Stimulated activated CD4-positive, alpha-beta T cell treated with anti-CD3 and anti-CD28 coated beads, Interleukin-4, amount 100 ng/mL, for 1 hour (primary cell): ENCODE data around the gene NEDD9.
A peak's percentile ranks its signal among the peaks of the same experiment; 100 is the strongest.

ENCODE experiments used
- DNase-seq: peaks from one replicate; pipeline ENCODE4 v3.0.0-alpha.2; 2020

The NEDD9 gene, protein sequence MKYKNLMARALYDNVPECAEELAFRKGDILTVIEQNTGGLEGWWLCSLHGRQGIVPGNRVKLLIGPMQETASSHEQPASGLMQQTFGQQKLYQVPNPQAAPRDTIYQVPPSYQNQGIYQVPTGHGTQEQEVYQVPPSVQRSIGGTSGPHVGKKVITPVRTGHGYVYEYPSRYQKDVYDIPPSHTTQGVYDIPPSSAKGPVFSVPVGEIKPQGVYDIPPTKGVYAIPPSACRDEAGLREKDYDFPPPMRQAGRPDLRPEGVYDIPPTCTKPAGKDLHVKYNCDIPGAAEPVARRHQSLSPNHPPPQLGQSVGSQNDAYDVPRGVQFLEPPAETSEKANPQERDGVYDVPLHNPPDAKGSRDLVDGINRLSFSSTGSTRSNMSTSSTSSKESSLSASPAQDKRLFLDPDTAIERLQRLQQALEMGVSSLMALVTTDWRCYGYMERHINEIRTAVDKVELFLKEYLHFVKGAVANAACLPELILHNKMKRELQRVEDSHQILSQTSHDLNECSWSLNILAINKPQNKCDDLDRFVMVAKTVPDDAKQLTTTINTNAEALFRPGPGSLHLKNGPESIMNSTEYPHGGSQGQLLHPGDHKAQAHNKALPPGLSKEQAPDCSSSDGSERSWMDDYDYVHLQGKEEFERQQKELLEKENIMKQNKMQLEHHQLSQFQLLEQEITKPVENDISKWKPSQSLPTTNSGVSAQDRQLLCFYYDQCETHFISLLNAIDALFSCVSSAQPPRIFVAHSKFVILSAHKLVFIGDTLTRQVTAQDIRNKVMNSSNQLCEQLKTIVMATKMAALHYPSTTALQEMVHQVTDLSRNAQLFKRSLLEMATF

DNA sequence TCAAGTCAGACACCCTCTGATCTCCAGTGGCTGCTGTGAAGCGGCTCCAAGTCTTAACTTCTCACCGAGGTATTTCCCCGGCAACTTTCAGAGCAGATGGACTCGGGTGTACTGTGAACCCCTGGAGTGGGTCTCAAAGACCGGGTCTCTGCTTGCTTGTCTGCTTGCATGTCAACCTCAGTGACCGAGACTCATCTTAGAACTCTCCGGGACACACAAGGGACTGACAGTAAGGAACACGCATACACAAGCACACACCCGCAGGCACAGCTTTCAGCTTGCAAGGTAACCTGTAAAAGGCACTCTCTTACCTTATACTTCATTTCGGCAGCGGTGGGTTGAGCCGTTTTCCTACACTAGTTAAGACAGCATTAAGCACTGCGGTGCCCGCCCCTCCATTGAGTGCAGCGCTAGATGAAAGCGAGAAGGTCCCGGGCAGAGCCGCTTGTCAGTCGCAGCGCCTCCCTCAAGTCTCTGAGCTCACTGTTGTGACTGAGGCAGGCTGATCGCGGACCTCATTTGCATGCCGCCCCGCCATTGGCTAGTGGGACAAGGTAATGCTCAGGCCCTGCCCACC is at the start of gene NEDD9:
Gene NEDD9 (minus strand): TSS at position 476 of the 577 bp plus-strand sequence. CDS start 153 bp downstream, at position 323.
- peak; percentile 92 for DNase-seq

DNA sequence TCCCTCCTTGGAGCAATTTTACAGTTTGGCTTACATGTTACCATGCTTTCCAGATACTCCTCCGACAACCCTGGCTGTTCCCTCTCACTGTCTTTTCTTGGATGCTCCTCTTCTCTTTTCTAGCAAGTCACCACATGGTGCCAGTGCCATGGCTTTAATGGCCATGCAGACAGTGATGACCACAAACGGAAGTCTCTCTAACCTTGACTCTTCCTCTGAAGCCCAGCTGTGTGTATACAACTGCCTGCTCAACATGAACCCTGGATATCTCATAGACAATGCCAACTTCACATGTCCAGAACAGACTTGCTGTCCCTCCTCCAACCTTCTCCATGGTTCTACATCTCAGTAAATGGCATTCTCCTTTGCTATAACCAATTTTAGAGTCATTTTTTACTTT is 49.8 kb upstream of the NEDD9 start:
- DNase-seq = no peak

DNA sequence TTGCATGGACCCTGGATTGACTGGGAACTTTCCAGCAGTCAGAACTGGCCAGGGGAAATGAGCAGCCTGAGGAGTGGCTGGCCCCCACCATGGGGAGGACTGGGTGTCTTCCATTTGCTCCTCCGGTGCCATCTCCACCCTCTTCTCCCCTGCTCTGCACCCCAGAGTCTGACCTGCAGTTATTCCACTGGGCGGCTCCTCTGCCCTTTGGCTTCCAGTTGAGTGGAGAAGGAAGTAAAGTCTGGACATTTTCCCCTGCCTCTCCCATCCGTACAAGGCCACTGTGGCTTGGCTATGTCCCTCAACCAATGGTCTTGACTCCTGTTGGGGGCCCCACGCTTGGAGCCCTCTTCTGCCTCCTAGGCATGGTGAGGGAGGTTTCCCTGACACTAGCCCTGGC is 47.9 kb upstream of the NEDD9 start:
- DNase-seq = no peak

DNA sequence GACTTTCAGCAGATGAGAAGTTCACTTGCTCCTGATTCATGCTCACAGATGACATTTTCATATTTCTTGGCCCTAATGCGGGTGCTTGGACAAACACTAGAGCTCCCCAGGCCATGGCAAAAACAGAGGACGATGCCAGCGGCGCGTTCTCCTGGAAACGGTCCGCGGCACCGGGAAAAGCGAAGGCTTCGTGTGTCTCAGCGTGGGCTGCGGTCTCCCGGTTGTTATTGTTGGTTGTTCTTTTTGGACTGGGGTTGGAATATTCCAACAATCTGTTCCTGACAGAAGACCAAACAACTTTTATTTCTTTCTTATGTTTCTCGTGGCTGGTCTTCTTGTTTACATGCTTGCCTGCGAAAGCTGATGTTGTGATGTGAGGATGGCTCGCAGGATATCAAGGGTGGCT is 46.8 kb upstream of the NEDD9 start:
- no peak for DNase-seq

DNA sequence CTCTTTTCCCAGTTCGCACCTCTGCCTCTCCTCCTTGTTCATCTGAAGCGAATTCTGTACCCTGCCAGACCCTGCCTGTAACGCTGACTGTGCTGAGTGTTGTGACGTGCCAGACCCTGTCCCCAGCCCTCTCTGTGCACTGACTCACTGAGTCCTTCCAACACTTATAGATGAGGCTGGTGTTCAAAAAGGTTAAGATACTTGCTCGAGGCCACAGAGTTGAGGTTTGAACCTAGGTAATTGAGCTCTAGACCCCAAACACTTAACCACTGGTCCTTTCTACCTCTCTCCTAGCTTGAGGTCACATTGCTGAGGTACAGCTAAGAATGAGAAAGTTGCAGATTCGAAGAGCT is 45.7 kb upstream of the NEDD9 start:
- peak; percentile 23 for DNase-seq

DNA sequence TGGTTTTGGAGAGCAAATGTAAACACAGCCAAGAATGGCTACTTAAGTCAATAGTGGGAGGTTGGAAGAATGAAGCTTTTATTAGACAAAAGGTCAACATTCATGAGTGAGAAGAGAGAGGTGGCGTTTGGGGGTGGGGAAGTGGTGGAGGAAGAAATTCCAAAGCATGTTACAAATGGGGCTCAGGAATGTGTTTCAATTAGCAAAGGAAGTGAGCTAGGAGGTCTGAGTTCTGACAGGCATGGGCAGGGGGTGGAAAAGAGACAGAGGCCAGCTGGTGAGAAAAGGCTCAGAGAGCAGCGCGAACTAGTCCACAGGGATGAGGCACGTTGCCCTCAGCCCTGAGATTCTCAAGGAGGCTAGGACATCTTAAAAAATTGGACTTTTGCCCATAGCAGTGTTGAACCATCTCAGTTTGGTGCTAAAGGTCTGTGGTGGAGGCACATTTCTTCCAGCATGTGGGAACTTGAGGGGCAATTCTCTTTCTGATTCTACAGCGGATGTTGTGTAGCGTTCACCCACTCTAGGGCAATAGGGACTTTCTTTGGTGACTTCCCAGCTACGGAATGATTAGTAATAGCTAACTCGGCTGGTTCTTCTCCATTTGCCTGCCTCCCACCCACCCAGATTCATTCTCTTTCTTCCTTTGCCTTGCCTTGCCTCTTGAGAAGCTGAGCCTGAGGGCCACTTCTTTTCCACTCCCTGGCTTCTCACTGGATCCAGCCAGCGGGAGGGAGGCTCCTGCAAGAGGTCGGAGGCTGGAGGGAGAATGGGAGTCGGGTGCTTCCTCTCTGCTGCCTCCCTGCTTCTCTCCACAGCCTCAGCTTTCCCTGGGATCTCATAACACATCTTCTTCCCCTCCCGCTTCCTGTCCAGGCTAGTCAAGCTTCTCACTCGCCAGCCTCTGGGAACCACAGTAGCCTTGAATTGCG is 45.1 kb upstream of the NEDD9 start:
- peak; percentile 9 for DNase-seq

DNA sequence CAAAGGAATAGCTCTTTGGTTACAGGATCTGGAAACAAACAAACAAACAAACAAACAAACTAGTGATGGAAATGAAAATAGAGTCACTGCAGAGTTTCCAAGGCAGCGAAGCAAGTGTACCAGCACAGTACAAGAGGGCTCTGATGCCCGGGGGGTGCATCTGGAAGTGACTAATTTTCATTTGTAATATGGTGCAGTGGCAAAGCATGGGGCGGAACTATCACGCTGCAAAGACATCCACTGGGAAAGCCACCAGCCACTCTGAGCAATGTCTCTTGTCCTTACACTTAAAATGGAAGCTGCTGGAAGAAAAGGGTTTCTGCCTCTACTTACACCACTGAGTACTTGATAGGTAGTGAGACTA is 44.4 kb upstream of the NEDD9 start:
- DNase-seq = no peak

DNA sequence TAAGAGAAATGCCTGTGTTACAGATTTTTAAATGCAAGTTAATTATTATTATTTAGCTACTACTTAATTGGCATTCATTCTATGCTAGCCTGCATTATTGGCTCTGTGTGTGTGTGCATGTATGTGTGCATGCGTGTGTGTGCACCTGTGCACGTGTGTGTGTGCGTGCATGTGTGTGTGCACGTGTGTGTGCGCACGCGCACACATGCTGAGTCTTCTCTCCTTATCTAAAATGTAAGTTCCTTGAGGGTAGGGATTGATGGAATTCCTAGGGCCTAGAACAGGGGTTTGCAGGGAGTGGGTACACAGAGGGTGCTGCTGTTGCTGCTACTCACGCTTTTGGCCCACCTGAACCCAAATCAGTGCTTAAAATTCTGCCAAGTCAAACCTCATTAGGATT is 43.8 kb upstream of the NEDD9 start:
- DNase-seq = no peak

DNA sequence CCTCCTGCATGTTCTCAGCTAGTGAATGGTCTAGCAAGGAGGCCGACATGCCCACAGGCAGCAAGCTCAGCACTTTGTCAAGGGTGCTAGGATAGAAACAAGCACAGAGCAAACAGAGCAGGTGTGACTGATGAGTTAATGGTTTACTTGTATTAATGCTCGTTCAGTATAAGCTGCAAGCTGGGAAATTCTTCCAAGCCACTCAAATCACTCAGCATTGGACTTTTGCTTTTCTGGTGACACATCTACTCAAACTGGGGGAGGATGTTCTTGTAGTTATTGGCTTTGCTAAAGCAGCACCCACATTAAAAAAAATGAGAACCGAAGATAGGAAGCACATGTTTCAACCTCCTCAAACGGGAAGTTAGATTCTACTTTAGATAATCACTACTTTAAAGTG is 43.1 kb upstream of the NEDD9 start:
- no peak for DNase-seq

DNA sequence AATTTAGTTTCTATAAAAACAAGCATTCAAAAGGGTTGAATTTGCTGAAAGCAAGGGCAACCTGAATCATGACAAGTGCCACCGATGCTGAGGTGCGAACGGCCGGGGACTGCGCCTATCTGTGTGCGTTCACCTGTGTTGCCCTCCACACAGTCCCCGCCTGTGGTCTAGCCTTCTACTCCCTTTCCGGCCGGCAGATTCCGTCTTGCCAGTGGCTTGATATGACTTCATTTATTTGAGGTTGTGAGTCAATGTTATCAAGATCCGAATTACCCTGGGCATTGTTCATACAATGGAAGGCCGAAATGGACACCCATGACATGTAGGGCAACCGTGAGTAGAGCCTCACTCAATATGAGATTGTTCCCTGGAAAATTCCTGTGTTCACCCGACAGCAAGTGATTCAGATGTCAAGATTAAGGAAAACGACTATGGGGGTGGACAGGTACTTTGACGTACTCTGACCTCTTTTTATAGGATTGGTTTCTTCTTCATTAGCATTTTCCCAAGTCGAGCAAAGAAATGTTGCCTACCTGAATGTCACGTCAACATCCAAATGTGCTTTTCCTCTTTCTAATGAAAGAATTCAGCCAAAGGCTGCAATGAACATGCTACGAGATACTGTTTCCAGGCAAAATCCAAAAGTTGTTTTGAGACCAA is 41.1 kb upstream of the NEDD9 start:
- no peak for DNase-seq

DNA sequence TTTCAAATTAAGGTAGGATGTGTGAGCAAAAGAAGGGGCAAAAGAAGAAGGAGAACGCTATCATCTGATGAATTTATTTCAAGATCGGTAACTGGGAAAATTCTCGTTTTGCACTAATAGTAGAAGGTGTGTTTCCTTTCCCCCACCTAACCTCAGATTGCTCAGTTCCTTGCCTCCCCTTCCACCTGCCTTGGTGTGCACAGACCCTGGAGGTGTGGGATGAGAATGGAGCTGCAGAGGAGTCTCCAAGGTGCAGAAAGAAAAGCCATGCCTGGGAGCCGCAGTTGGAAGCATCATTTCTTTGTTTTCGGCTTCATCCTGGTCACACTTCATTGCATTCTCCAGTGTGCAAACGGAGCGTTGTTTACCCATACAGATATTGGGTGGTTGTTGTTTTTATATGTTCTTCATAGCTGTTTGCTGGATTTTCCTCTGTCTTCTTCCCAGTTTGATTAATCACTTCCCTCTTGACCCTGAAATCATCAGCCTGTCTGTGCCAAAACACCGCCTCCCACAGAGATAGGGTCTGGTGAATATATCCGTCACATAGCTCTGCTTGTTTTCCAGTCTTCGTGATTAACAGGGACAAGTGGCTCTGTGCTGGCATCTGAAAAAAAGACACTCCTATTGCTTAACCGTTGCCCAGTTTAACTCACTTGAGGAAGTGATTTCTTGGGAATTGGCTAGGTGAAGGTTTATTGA is 40.2 kb upstream of the NEDD9 start:
- no peak for DNase-seq

DNA sequence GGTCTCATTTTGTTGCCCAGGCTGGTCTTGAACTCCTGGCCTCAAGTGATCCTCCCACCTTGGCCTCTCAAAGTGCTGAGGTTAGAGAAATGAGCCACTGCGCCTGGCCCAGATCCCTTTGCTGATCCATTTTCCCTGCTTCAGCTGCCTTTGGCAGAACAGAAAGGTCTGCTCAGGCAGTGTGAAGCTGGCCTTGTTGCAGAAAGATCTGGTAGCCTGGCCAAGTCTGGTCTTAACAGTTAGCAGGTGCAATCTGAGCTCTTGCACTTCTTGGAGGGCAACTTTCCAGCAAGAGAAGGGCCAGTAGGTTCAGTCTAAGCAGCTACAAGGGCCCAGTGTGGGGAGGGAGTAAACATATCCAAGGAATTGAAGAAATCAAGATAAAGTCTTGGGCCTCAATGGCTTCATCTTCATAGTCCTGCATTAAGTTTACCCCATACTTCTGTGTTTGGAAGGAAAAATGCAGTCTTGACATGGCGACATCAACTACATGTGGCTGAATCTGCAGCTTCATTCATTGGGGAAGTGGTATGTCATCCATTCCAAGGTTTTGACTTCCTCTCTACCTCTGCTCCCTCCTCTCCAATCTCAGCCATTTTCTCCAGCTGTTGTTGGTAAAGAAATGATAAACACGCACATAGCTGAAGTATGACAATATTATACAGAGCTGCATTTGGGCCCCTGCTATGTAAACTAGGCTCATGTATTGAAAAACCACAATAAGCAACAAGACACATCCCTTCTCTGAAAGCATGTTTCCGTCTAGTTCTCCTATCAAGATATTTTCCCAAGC is 39.0 kb upstream of the NEDD9 start:
- no peak for DNase-seq

DNA sequence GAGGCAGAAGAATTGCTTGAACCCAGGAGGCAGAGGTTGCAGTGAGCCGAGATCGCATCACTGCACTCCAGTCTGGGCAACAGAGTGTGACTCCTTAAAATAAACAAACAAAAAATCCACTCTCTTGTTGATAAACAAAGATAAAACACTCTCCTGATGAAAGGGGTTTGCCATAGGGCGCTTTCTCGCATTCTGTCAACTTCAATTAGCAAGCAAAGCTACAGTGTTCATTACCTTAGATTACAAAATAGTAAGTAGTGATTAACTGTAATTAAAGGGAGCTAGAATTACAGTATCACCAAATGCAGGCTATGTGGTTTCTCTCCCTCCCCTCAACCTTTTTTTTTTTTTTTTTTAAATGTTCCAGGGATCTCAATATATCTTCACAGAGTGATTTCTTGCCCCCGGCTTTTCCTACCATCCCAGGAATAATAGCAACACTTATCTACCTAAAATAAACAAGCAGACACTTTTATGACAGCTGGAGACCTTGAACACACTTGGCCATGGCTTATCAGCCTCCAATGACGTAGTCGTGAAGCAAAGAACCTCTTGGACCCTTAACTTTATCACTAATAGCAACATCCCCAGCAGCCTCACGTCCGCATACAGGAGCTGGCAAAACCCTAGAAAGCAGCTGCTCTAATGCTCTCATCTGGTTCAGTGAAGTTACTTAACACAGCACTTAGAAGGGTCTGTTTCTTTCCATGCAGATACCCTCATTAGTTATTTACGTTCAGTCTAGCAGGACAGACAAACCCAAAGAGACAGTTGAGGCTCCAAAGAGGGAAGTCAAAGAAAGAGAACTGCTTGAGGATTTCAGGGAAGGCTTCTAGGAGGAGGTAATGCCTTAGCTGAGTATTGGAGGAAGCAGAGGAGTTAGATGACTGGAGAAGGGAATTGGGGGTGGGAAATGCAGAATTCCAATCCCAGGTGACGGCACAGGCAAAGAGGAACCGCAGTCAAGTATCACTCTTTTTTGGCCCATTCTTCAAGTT is 37.9 kb upstream of the NEDD9 start:
- DNase-seq = no peak

DNA sequence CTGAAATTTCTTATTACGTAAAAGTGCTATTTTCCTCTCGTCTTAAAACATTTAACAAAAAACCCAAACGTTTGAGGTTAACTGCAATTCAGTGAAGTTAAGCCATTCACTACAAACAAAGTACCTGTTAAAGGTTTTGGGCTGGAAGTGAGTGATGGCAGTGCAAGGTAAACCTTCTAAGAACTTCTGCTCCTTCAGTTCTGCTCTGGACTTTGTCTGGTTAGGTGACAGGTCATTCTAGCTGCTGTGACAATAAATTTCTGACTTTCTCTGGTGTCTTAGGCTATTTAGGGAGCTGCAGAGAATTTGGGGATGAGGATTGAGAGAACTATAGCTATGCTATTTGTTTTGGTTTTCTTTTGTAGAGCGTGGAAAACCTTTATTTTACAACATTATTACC is 36.5 kb upstream of the NEDD9 start:
- DNase-seq = no peak

DNA sequence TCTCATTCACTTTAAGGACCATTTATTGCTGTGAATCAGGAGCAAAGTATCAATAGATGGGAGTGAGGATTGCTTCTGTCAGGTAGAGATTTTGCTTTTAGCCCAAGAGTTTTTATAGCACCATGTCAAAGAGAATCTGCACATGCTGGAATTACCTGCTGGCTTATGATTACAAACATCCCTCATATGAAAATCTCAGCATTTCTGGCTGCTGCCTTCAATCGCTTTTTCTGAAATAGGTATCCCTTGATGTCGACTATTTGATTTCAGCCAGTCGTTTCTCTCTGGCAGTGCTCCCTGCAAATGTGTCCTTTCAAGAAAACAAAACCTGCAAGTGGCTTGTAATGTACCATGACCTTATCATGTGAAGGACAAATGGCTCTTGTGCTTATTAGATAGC is 34.5 kb upstream of the NEDD9 start:
- no peak for DNase-seq

DNA sequence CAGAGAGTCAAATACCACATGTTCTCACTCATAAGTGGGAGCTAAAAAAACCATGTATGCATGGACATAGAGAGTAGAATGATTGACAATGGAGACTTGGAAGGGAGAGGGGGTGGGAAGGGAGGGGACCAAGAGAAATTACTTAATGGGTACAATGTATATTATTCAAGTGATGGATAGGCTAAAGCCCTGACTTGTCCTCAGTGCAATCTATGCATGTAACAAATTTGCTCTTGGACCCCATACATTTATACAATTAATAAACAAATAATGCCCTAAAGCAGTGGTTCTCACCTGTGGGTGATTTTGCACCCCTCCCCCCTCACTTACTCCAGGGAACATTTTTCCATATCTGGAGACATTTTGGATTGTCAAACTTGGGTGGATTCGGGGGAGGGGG is 33.5 kb upstream of the NEDD9 start:
- DNase-seq = no peak

DNA sequence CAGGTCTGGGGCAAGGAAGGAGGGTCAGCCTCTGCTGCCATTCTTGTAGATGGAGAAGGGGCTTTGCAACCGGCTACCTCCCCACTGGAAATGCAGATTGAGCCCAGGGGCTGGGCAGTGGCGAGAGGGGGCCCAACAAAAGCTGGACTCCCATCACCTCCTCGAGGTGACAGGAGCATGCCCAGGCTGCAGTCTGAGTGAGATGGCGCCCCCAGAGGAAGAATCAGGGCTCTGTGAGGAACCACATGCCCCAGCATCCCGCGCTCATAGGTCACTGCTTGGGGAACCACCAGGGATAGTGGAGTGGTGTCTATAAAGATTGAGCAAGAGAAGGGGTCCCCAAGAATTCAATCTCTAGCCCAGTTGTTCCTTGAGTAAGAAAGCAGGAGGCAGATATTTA is 31.6 kb upstream of the NEDD9 start:
- no peak for DNase-seq

DNA sequence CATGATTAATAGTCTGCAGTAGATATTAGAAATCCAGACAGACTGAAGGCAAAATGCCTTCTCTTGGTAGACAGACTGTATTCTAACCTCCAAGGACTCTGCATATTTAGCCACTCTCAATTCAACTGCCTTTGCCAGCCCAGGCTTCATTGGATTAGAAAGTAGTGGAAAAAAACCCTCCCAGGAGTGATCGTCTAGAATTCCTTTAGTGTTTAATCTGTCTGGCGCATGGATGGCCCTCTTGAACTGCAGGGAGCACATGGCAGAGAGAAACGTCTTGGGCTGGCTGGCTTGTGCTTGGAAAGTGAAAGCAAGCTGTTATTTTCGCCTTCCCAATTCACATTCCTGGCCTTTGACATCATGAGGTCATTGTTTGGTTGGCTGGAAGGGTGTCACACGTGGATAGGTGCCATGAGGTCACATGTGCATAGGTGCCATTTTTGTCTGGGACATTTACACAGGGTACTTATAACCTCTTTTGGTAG is 30.9 kb upstream of the NEDD9 start:
- no peak for DNase-seq

DNA sequence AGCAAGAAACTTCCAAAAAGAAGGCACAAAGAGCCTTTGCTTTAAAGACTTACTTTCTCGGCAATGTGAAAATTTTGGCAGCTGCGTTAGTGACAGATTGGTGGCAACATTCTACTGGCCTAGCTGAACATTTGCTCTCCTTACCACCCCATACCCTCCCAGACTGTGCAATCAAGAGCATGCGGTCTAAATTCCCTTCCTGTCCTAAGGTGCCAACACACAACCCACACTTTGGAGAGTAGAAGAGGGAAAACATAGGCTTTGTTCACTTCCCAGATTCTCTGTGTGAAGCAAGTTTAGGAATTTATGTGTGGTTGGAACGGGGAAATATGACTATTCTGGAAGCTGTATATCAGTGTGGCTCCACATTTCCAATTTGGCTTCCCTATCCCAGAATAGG is 29.8 kb upstream of the NEDD9 start:
- DNase-seq = no peak
